SK-N-SH treated with all-trans-retinoic acid at 6 μM for 48 hours (cell line): ENCODE measurements around the gene FXYD6.

Experiments used
- ATAC-seq: fragments of 200-7000 bp; cut with Tn5 transposase; 3 replicates; pipeline ENCODE4 v1.9.1; 2020; ENCODE audit warnings: mild to moderate bottlenecking, moderate library complexity
- CSDC2 ChIP-seq: fragments of 250-450 bp; sonication (Bioruptor Pico); IDR thresholded peaks from 2 replicates; pipeline ENCODE4 v1.5.0; 2020; ENCODE audit warnings: mild to moderate bottlenecking, moderate library complexity
- ESRRG ChIP-seq: fragments of 250-450 bp; sonication (Bioruptor Pico); IDR thresholded peaks from 2 replicates; pipeline ENCODE4 v1.6.1; 2021; ENCODE audit warnings: mild to moderate bottlenecking
- ISL1 ChIP-seq: fragments of 250-450 bp; sonication (Bioruptor Pico); IDR thresholded peaks from 2 replicates; pipeline ENCODE4 v2.1.2; 2022; ENCODE audit warnings: mild to moderate bottlenecking, moderate library complexity
- OSR1 ChIP-seq: fragments of 250-450 bp; sonication (Bioruptor Pico); IDR thresholded peaks from 2 replicates; pipeline ENCODE4 v1.8.0; 2022; ENCODE audit warnings: moderate library complexity, mild to moderate bottlenecking, inconsistent platforms
- PPARA ChIP-seq: fragments of 250-450 bp; sonication (Bioruptor Pico); IDR thresholded peaks from 2 replicates; pipeline ENCODE4 v1.5.0; 2020; ENCODE audit warnings: mild to moderate bottlenecking, borderline replicate concordance
- TCF4 ChIP-seq: fragments of 250-450 bp; sonication (Bioruptor Pico); IDR thresholded peaks from 2 replicates; pipeline ENCODE4 v1.8.0; 2021; ENCODE audit warnings: mild to moderate bottlenecking, moderate library complexity, borderline replicate concordance
- TOX ChIP-seq: fragments of 250-450 bp; sonication (Bioruptor Pico); IDR thresholded peaks from 2 replicates; pipeline ENCODE4 v1.8.0; 2021; ENCODE audit warnings: mild to moderate bottlenecking, moderate library complexity, borderline replicate concordance
- ZC3H10 ChIP-seq: fragments of 250-450 bp; sonication (Bioruptor Pico); IDR thresholded peaks from 2 replicates; pipeline ENCODE4 v1.5.1; 2021; ENCODE audit warnings: mild to moderate bottlenecking, moderate library complexity
- ZFP30 ChIP-seq: fragments of 450-650 bp; formaldehyde crosslinking; IDR thresholded peaks from 2 replicates; pipeline ENCODE4 v1.5.0; 2022; ENCODE audit warnings: mild to moderate bottlenecking, moderate library complexity
- ZNF565 ChIP-seq: fragments of 450-650 bp; formaldehyde crosslinking; conservative IDR thresholded peaks from 2 replicates; pipeline ENCODE4 v1.5.0; 2020; ENCODE audit warnings: low read depth, mild to moderate bottlenecking, moderate library complexity
- ZNF70 ChIP-seq: fragments of 450-650 bp; formaldehyde crosslinking; IDR thresholded peaks from 2 replicates; pipeline ENCODE4 v1.5.0; 2020; ENCODE audit warnings: mild to moderate bottlenecking, moderate library complexity
- ZNF8 ChIP-seq: fragments of 450-650 bp; formaldehyde crosslinking; IDR thresholded peaks from 2 replicates; pipeline ENCODE4 v1.5.0; 2020; ENCODE audit warnings: mild to moderate bottlenecking, moderate library complexity
- TF ChIP-seq, protein P1 (sequence below): fragments of 250-450 bp; sonication (Bioruptor Pico); IDR thresholded peaks from 2 replicates; pipeline ENCODE4 v1.8.0; 2020; ENCODE audit warnings: mild to moderate bottlenecking, moderate library complexity, borderline replicate concordance
- TF ChIP-seq, protein P2 (sequence below): fragments of 250-450 bp; sonication (Bioruptor Pico); IDR thresholded peaks from 2 replicates; pipeline ENCODE4 v1.5.1; 2020; ENCODE audit warnings: low read depth, mild to moderate bottlenecking, moderate library complexity
- TF ChIP-seq, protein P3 (sequence below): fragments of 250-450 bp; sonication (Bioruptor Pico); IDR thresholded peaks from 2 replicates; pipeline ENCODE4 v1.8.0; 2021; ENCODE audit warnings: low read depth, mild to moderate bottlenecking, moderate library complexity, borderline replicate concordance
- TF ChIP-seq, protein P4 (sequence below): fragments of 250-450 bp; sonication (Bioruptor Pico); IDR thresholded peaks from 2 replicates; pipeline ENCODE4 v1.5.0; 2020; ENCODE audit warnings: mild to moderate bottlenecking, moderate library complexity
- TF ChIP-seq, protein P5 (sequence below): fragments of 250-450 bp; sonication (Bioruptor Pico); IDR thresholded peaks from 2 replicates; pipeline ENCODE4 v1.5.1; 2021; ENCODE audit warnings: mild to moderate bottlenecking, moderate library complexity

Gene FXYD6

DNA sequence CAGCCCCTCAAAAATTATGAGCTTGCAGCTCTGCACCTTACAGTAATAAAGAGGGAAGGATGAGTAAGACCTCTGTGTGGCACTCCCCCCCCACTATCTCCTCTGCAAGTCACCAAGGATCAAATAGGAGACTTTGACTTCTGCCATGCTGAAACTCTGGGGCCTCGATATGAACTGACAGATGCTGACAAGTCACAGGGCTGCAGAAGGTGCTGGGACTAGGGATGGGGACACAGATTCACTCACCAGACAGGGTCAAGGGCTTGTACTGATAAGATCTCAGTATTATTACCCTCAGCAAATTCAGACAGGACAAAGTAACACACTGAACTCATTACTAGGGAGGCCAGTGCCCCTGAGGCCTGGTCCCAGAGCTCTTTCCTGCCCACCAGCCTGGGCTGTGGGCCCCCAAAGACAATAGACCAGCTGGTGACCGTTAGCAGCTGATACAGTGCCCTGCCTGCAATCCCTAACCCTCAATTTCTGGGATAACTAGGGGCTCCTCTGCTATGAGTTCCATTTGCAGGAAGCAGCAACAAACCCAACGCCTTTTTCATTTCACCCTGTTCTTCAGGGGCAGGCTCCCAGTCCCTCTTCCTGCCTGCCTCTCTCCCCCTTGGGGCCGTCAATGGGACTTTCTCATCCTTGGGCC lies 32.6 kb upstream of the FXYD6 start:
- TF ChIP-seq TCF4 (CRISPR knock-in tag), result 0 out of 2 replicates have a peak, but pooled peaks have one; percentile 39
- TF ChIP-seq, protein P1, sequence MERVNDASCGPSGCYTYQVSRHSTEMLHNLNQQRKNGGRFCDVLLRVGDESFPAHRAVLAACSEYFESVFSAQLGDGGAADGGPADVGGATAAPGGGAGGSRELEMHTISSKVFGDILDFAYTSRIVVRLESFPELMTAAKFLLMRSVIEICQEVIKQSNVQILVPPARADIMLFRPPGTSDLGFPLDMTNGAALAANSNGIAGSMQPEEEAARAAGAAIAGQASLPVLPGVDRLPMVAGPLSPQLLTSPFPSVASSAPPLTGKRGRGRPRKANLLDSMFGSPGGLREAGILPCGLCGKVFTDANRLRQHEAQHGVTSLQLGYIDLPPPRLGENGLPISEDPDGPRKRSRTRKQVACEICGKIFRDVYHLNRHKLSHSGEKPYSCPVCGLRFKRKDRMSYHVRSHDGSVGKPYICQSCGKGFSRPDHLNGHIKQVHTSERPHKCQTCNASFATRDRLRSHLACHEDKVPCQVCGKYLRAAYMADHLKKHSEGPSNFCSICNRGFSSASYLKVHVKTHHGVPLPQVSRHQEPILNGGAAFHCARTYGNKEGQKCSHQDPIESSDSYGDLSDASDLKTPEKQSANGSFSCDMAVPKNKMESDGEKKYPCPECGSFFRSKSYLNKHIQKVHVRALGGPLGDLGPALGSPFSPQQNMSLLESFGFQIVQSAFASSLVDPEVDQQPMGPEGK (CRISPR knock-in tag), result no peak
- no peak for TF ChIP-seq ZNF565
- no peak for TF ChIP-seq ZC3H10 (CRISPR knock-in tag)
- TF ChIP-seq, protein P2, sequence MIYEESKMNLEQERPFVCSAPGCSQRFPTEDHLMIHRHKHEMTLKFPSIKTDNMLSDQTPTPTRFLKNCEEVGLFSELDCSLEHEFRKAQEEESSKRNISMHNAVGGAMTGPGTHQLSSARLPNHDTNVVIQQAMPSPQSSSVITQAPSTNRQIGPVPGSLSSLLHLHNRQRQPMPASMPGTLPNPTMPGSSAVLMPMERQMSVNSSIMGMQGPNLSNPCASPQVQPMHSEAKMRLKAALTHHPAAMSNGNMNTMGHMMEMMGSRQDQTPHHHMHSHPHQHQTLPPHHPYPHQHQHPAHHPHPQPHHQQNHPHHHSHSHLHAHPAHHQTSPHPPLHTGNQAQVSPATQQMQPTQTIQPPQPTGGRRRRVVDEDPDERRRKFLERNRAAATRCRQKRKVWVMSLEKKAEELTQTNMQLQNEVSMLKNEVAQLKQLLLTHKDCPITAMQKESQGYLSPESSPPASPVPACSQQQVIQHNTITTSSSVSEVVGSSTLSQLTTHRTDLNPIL (CRISPR knock-in tag), result no peak
- TF ChIP-seq, all 23 proteins: peak for 1
- ATAC-seq, result no peak

DNA sequence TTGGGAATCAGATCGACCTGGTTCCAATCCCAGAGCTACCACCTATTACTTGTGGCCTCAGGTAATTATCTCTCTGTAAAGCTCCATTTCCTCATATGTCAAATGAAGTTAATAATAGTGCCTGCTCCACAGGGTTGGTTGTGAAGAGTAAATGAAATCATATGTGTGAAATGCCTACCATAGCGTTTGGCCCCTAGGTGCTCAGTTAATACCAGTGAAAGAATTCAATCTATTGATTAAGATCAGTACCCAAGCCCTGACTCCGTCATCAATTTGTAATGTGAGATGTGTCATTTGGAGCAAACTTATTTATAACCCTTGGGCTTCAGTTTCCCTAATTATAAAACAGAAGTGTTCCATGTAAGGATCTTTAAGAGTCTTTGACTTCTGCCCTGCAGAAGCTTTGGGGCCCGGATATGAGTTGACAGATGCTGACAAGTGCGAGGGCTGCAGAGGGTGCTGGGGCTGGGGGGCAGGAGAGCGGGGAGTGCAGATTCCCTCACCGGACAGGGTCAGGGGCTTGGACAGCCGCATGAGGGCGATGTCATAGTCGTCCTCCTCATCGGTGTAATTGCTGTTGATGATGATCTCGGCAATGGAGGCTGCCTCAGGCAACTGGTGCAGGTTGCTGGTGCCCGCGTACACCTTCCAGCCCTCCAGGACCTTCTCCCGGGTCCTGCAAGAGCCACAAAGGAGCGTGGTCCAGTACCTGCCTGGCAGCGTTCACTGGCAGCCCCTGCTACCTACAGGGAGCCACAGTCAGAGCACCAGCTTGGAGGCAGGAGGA lies 31.8 kb upstream of the FXYD6 start:
- ATAC-seq, result no peak
- TF ChIP-seq ISL1 (CRISPR knock-in tag), result no peak
- TF ChIP-seq TOX (CRISPR knock-in tag), result no peak
- TF ChIP-seq OSR1 (CRISPR knock-in tag), result no peak
- TF ChIP-seq ZFP30, result no peak
- no peak for TF ChIP-seq ZNF70 (CRISPR knock-in tag)
- TF ChIP-seq ZNF565, result no peak
- TF ChIP-seq, protein P3, sequence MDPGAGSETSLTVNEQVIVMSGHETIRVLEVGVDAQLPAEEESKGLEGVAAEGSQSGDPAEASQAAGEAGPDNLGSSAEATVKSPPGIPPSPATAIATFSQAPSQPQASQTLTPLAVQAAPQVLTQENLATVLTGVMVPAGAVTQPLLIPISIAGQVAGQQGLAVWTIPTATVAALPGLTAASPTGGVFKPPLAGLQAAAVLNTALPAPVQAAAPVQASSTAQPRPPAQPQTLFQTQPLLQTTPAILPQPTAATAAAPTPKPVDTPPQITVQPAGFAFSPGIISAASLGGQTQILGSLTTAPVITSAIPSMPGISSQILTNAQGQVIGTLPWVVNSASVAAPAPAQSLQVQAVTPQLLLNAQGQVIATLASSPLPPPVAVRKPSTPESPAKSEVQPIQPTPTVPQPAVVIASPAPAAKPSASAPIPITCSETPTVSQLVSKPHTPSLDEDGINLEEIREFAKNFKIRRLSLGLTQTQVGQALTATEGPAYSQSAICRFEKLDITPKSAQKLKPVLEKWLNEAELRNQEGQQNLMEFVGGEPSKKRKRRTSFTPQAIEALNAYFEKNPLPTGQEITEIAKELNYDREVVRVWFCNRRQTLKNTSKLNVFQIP, result no peak
- TF ChIP-seq, protein P4, sequence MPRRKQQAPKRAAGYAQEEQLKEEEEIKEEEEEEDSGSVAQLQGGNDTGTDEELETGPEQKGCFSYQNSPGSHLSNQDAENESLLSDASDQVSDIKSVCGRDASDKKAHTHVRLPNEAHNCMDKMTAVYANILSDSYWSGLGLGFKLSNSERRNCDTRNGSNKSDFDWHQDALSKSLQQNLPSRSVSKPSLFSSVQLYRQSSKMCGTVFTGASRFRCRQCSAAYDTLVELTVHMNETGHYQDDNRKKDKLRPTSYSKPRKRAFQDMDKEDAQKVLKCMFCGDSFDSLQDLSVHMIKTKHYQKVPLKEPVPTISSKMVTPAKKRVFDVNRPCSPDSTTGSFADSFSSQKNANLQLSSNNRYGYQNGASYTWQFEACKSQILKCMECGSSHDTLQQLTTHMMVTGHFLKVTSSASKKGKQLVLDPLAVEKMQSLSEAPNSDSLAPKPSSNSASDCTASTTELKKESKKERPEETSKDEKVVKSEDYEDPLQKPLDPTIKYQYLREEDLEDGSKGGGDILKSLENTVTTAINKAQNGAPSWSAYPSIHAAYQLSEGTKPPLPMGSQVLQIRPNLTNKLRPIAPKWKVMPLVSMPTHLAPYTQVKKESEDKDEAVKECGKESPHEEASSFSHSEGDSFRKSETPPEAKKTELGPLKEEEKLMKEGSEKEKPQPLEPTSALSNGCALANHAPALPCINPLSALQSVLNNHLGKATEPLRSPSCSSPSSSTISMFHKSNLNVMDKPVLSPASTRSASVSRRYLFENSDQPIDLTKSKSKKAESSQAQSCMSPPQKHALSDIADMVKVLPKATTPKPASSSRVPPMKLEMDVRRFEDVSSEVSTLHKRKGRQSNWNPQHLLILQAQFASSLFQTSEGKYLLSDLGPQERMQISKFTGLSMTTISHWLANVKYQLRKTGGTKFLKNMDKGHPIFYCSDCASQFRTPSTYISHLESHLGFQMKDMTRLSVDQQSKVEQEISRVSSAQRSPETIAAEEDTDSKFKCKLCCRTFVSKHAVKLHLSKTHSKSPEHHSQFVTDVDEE, result no peak
- TF ChIP-seq ZNF8 (CRISPR knock-in tag), result no peak
- TF ChIP-seq, protein P5, sequence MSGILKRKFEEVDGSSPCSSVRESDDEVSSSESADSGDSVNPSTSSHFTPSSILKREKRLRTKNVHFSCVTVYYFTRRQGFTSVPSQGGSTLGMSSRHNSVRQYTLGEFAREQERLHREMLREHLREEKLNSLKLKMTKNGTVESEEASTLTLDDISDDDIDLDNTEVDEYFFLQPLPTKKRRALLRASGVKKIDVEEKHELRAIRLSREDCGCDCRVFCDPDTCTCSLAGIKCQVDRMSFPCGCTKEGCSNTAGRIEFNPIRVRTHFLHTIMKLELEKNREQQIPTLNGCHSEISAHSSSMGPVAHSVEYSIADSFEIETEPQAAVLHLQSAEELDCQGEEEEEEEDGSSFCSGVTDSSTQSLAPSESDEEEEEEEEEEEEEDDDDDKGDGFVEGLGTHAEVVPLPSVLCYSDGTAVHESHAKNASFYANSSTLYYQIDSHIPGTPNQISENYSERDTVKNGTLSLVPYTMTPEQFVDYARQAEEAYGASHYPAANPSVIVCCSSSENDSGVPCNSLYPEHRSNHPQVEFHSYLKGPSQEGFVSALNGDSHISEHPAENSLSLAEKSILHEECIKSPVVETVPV (CRISPR knock-in tag), result no peak
- no peak for TF ChIP-seq PPARA (CRISPR knock-in tag)
- TF ChIP-seq, all 23 proteins: peak for 0

DNA sequence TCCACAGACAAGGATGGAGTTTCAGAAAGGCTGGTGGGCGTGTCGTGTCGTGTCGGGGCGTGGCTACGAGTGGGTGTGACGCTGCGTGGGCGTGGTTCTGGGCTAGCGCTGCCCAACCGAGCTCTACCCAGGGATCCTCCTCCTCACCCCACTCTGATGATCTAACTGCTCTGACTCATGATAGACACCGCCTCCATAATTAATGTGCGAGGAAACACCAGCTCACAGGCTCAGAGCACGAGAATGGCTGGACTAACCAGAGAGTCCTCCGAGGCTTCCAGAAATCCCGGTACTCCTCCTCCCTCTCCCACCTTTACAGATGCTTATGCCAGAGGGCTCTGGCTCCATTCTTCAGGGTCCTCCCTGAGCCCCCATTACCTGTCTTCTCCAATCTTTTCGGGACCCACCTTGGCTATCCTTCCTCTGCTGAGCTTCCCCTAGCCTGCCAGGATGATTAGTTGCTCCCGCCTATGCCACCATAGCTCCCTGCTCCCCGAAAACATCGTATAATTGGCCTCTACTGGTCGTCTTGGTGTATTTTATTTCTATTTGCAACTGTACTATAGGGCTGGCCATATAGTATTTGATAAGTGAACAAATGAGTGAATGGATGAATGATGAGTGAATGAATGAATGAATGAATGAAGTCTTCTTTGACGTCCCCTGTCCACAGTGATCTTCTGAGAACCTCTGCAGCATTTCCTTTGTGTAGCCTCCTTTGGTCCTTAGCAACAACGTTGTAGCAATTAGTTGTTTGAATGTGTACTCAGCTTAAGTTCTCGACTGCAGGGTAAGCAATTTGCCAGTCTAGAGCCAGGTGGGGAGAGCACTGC lies 31.0 kb upstream of the FXYD6 start:
- ATAC-seq, result peak; percentile 89
- TF ChIP-seq ESRRG (CRISPR knock-in tag), result no peak
- no peak for TF ChIP-seq TOX (CRISPR knock-in tag)
- TF ChIP-seq CSDC2, result no peak
- TF ChIP-seq OSR1 (CRISPR knock-in tag), result no peak
